ENCODE measurements around the gene KRT6A. TPM values are rescaled to one million over a fixed set of nuclear protein-coding genes. Genes with fewer than 3 reads are reported as not detected.

Gene KRT6A
- total RNA-seq, 4 donors from 2014 or later: not detected

DNA sequence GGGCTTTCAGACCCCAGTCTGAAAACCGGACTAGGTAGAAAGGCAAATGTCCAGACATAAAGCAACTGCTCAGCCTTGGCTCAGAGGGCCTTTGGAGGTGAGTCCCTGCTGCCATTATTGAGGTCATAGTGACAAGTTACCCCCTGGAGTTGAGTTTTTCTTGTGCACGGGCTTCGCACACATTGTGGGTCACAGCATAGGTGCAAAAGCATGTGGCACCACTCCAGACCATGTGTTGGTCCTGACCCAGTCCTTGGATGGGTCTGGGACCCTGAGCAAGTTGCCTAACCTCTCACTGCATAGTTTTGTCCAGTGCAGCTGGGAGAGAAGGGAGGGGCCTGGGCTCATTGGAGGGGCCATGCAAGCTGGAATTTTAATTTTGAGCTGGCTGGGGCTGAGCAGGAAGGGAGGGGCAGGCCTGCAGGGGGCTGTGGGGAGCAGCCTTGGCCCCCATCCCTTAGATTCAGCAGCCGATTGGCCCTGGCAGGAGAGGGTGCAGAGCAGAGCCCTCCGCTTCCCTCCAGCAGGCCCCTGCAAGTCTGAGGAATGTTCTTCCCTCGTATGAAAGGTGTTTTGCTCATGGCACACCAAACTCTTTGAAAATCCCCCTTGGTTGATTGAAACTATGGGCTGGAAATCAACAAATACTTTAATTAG is 31.3 kb upstream of the KRT6A start:
- no peak overlapping the region for H3K27ac ChIP-seq

DNA sequence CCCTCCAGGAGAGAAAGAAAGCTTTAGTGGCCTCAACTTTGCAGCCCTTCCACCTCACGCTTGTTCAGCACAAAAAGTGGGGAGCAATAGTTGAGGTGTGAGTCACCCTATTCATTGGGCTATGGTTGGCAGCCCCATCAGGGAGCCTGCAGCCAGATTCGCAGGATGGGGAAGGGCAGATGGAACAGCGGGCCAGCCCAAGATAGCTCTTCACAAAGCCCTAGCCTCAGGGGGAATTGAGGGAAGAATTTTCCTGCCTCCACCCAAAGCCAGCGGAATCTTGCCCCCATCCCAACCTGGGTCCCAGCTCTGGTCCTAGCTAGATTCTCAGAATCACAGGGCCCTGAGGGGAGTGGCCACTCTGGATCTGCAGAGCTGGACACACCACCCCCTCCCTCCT is 30.8 kb upstream of the KRT6A start:
- DNase-seq: no peak
- Histone ChIP-seq H3K27me3 (no peaks in the 10 kb centered on the region), H3K4me3 (no peak overlapping the region), H3K4me1 (no peaks in the 10 kb centered on the region), H3K9me3 (no peaks in the 10 kb centered on the region), H3K27ac (no peak overlapping the region), H3K36me3 (no peaks in the 10 kb centered on the region)
- 88 to 100% methylated on average over 2 to 3 of the region's 4 CpGs for WGBS, 2 donors (ENCODE audit: low coverage in 1 of 2)
- in situ Hi-C loops (cut with MboI; ENCODE audit: low pct_ligation_motif_present in 1 of 4, low pct_unique_long_range_greater_than_20kb in 1 of 4, low sequenced_read_pairs in 3 of 4): no loop called here
- TF ChIP-seq POLR2A (IDR thresholded peaks at IDR 0.05) (no peak), POLR2AphosphoS5 (IDR thresholded peaks at IDR 0.05) (no peak), EP300 (IDR thresholded peaks at IDR 0.05; ENCODE audit: low read depth) (no peak)
- TF ChIP-seq, protein P1, sequence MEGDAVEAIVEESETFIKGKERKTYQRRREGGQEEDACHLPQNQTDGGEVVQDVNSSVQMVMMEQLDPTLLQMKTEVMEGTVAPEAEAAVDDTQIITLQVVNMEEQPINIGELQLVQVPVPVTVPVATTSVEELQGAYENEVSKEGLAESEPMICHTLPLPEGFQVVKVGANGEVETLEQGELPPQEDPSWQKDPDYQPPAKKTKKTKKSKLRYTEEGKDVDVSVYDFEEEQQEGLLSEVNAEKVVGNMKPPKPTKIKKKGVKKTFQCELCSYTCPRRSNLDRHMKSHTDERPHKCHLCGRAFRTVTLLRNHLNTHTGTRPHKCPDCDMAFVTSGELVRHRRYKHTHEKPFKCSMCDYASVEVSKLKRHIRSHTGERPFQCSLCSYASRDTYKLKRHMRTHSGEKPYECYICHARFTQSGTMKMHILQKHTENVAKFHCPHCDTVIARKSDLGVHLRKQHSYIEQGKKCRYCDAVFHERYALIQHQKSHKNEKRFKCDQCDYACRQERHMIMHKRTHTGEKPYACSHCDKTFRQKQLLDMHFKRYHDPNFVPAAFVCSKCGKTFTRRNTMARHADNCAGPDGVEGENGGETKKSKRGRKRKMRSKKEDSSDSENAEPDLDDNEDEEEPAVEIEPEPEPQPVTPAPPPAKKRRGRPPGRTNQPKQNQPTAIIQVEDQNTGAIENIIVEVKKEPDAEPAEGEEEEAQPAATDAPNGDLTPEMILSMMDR (IDR thresholded peaks at IDR 0.05): no peak
- intact Hi-C loops (cut with DNase I; ENCODE audit: low total_unique reads): no loop called here

More for the DNA sequence above, 31.3 kb upstream of the KRT6A start:
- Histone ChIP-seq H3K4me1 (no peaks in the 10 kb centered on the region), H3K27me3 (no peaks in the 10 kb centered on the region), H3K9me3 (no peaks in the 10 kb centered on the region), H3K4me3 (no peak overlapping the region), H3K36me3 (no peaks in the 10 kb centered on the region)
- WGBS, 2 donors (ENCODE audit: low coverage in 1 of 2): 68% methylated on average over 6 of the region's 6 CpGs; no CpG with 5 or more reads in 1 of the 2 donors
- TF ChIP-seq, protein P1 (IDR thresholded peaks at IDR 0.05): no peak
- TF ChIP-seq POLR2AphosphoS5 (IDR thresholded peaks at IDR 0.05) (no peak), EP300 (IDR thresholded peaks at IDR 0.05; ENCODE audit: low read depth) (no peak), POLR2A (IDR thresholded peaks at IDR 0.05) (no peak)
- intact Hi-C loops (cut with DNase I; ENCODE audit: low total_unique reads) (no loop called here), in situ Hi-C loops (cut with MboI; ENCODE audit: low pct_ligation_motif_present in 1 of 4, low pct_unique_long_range_greater_than_20kb in 1 of 4, low sequenced_read_pairs in 3 of 4) (no loop called here)
- DNase-seq: no peak

GRCh38 chr12:52522346-52523011 is 29.4 kb upstream of the KRT6A start:
- Histone ChIP-seq H3K4me3 (no peak overlapping the region), H3K36me3 (no peaks in the 10 kb centered on the region), H3K4me1 (no peaks in the 10 kb centered on the region), H3K27ac (no peak overlapping the region), H3K27me3 (no peaks in the 10 kb centered on the region), H3K9me3 (no peaks in the 10 kb centered on the region)
- intact Hi-C loops (cut with DNase I; ENCODE audit: low total_unique reads): no loop called here
- in situ Hi-C loops (cut with MboI; ENCODE audit: low pct_ligation_motif_present in 1 of 4, low pct_unique_long_range_greater_than_20kb in 1 of 4, low sequenced_read_pairs in 3 of 4): no loop called here
- 30 to 63% methylated on average over 2 to 10 of the region's 10 CpGs for WGBS, 2 donors (ENCODE audit: low coverage in 1 of 2)
- DNase-seq: no peak
- no peak for TF ChIP-seq POLR2A (IDR thresholded peaks at IDR 0.05)
- no peak for TF ChIP-seq POLR2AphosphoS5 (IDR thresholded peaks at IDR 0.05)

GRCh38 chr12:52521568-52522266 is 28.7 kb upstream of the KRT6A start:
- Histone ChIP-seq H3K9me3 (no peaks in the 10 kb centered on the region), H3K4me3 (no peak overlapping the region), H3K27ac (no peak overlapping the region), H3K27me3 (no peaks in the 10 kb centered on the region), H3K4me1 (no peaks in the 10 kb centered on the region), H3K36me3 (no peaks in the 10 kb centered on the region)
- TF ChIP-seq POLR2A (IDR thresholded peaks at IDR 0.05) (no peak), POLR2AphosphoS5 (IDR thresholded peaks at IDR 0.05) (no peak), EP300 (IDR thresholded peaks at IDR 0.05; ENCODE audit: low read depth) (no peak)
- TF ChIP-seq, protein P1 (IDR thresholded peaks at IDR 0.05): no peak
- DNase-seq: no peak
- intact Hi-C loops (cut with DNase I; ENCODE audit: low total_unique reads): no loop called here
- WGBS, 2 donors (ENCODE audit: low coverage in 1 of 2): 78% methylated on average over 10 of the region's 10 CpGs; no CpG with 5 or more reads in 1 of the 2 donors
- in situ Hi-C loops (cut with MboI; ENCODE audit: low pct_ligation_motif_present in 1 of 4, low pct_unique_long_range_greater_than_20kb in 1 of 4, low sequenced_read_pairs in 3 of 4): no loop called here

Data from transverse colon (tissue), 4 donors.